ENCODE data around the gene NR3C2. TPM values are rescaled to one million over a fixed set of nuclear protein-coding genes. Genes with fewer than 3 reads are reported as not detected.

Gene NR3C2
- total RNA-seq, 1 experiment from 2014 or later: 14.2 TPM

- H3K27me3 Mint-ChIP-seq (ENCODE audit: unreplicated experiment): no peaks in the 10 kb centered on the region
- no peak for TF ChIP-seq CTCF (IDR thresholded peaks at IDR 0.05; ENCODE audit: unreplicated experiment)
- no peaks in the 10 kb centered on the region for H3K4me1 Mint-ChIP-seq (ENCODE audit: low read depth, unreplicated experiment)
- CTCF ChIA-PET: interaction anchor here (0.6 kb wide), 1 partner anchor 127 kb away, joined by 4 read pairs; no protein-coding TSS in a partner anchor
- DNase-seq: no peak
- intact Hi-C loops (cut with micrococcal nuclease; ENCODE audit: unreplicated experiment): no loop called here
- BruUV-seq (replicated peaks): no TSS peak
- H3K27ac Mint-ChIP-seq (ENCODE audit: unreplicated experiment): no peak overlapping the region
- no peak overlapping the region for H3K4me3 Mint-ChIP-seq (ENCODE audit: low read depth, unreplicated experiment)
- no peaks in the 10 kb centered on the region for H3K36me3 Mint-ChIP-seq (ENCODE audit: insufficient read depth, unreplicated experiment)
- no peaks in the 10 kb centered on the region for H3K9me3 Mint-ChIP-seq (ENCODE audit: low read depth, unreplicated experiment)
Observed at GRCh38 chr4:148097801-148098200, 344.4 kb downstream of the NR3C2 start.

GRCh38 chr4:148095346-148095923 lies 346.8 kb downstream of the NR3C2 start:
- CTCF ChIA-PET: no interaction called here
- TF ChIP-seq CTCF (IDR thresholded peaks at IDR 0.05; ENCODE audit: unreplicated experiment): no peak
- no peak for DNase-seq
- Mint-ChIP-seq H3K4me3 (ENCODE audit: low read depth, unreplicated experiment) (no peak overlapping the region), H3K4me1 (ENCODE audit: low read depth, unreplicated experiment) (no peaks in the 10 kb centered on the region), H3K27ac (ENCODE audit: unreplicated experiment) (no peak overlapping the region), H3K36me3 (ENCODE audit: insufficient read depth, unreplicated experiment) (no peaks in the 10 kb centered on the region), H3K27me3 (ENCODE audit: unreplicated experiment) (no peaks in the 10 kb centered on the region), H3K9me3 (ENCODE audit: low read depth, unreplicated experiment) (no peaks in the 10 kb centered on the region)
- BruUV-seq (replicated peaks): no TSS peak
- intact Hi-C loops (cut with micrococcal nuclease; ENCODE audit: unreplicated experiment): no loop called here

- DNase-seq: no peak
- H3K4me1 Mint-ChIP-seq (ENCODE audit: low read depth, unreplicated experiment): no peaks in the 10 kb centered on the region
- CTCF ChIA-PET: no interaction called here
- TF ChIP-seq CTCF (IDR thresholded peaks at IDR 0.05; ENCODE audit: unreplicated experiment): no peak
- intact Hi-C loops (cut with micrococcal nuclease; ENCODE audit: unreplicated experiment): no loop called here
- H3K4me3 Mint-ChIP-seq (ENCODE audit: low read depth, unreplicated experiment): no peak overlapping the region
- BruUV-seq (replicated peaks): no TSS peak
- H3K27me3 Mint-ChIP-seq (ENCODE audit: unreplicated experiment): no peaks in the 10 kb centered on the region
- H3K27ac Mint-ChIP-seq (ENCODE audit: unreplicated experiment): no peak overlapping the region
- H3K36me3 Mint-ChIP-seq (ENCODE audit: insufficient read depth, unreplicated experiment): no peaks in the 10 kb centered on the region
- no peaks in the 10 kb centered on the region for H3K9me3 Mint-ChIP-seq (ENCODE audit: low read depth, unreplicated experiment)
Observed at GRCh38 chr4:148094149-148094548, 348.1 kb downstream of the NR3C2 start.

GRCh38 chr4:148093065-148093464 lies 349.1 kb downstream of the NR3C2 start:
- no peak overlapping the region for H3K27ac Mint-ChIP-seq (ENCODE audit: unreplicated experiment)
- BruUV-seq (replicated peaks): no TSS peak
- H3K9me3 Mint-ChIP-seq (ENCODE audit: low read depth, unreplicated experiment): no peaks in the 10 kb centered on the region
- H3K36me3 Mint-ChIP-seq (ENCODE audit: insufficient read depth, unreplicated experiment): no peaks in the 10 kb centered on the region
- intact Hi-C loops (cut with micrococcal nuclease; ENCODE audit: unreplicated experiment): no loop called here
- DNase-seq: no peak
- no peak for TF ChIP-seq CTCF (IDR thresholded peaks at IDR 0.05; ENCODE audit: unreplicated experiment)
- CTCF ChIA-PET: no interaction called here
- no peak overlapping the region for H3K4me3 Mint-ChIP-seq (ENCODE audit: low read depth, unreplicated experiment)
- H3K27me3 Mint-ChIP-seq (ENCODE audit: unreplicated experiment): no peaks in the 10 kb centered on the region
- no peaks in the 10 kb centered on the region for H3K4me1 Mint-ChIP-seq (ENCODE audit: low read depth, unreplicated experiment)
